Left ventricle myocardium inferior (tissue), 1 donor: ENCODE results near the gene GPD1L. TPM values are rescaled to one million over a fixed set of nuclear protein-coding genes. Genes with fewer than 3 reads are reported as not detected.

ENCODE experiments used
- DNase-seq: peaks from one replicate; pipeline ENCODE4 v3.0.0-alpha.2; 2020
- H3K27ac ChIP-seq: fragments of 200-600 bp; replicated peaks from 2 replicates; pipeline ENCODE4 v1.8.0; 2021
- H3K27me3 ChIP-seq: fragments of 200-600 bp; 2 replicates; pipeline ENCODE4 v1.8.0; 2021; ENCODE audit warnings: low read depth
- H3K36me3 ChIP-seq: fragments of 200-600 bp; 2 replicates; pipeline ENCODE4 v1.8.0; 2021
- H3K4me1 ChIP-seq: fragments of 200-600 bp; 2 replicates; pipeline ENCODE4 v1.8.0; 2021
- H3K4me3 ChIP-seq: fragments of 200-600 bp; 2 replicates; pipeline ENCODE4 v1.8.0; 2021; ENCODE audit warnings: mild to moderate bottlenecking, moderate library complexity
- H3K9me3 ChIP-seq: fragments of 200-600 bp; replicated peaks from 2 replicates; pipeline ENCODE4 v1.8.0; 2021
- CTCF ChIP-seq: fragments of 200-600 bp; IDR thresholded peaks from 2 replicates; pipeline ENCODE4 v1.8.0; 2021; ENCODE audit warnings: antibody characterized with exemption, mild to moderate bottlenecking, borderline replicate concordance
- intact Hi-C: fragments of 100-400 bp; cut with micrococcal nuclease; formaldehyde crosslinking; loops from one replicate; pipeline ENCODE4 v1.11.0; 2022
- total RNA-seq: library from RNA; stranded (reverse); fragmentation: NEBNext Ultra II Directional; extraction: Animal tissue kit (Norgen Biotek cat#: 25700); gene quantifications from one replicate; pipeline ENCODE4 v1.2.1, GENCODE V29; 2021
- donor health status: DM: no; HTN: yes; CAD: no; lungs with severe emphysema.

GPD1L gene
- total RNA-seq, 1 donor from 2014 or later = 437 TPM

- DNase-seq = no peak
- TF ChIP-seq CTCF = peak; percentile 73
Observed at GRCh38 chr3:32175607-32176197, 69.3 kb downstream of the GPD1L start.

GRCh38 chr3:32176989-32177701 is 70.7 kb downstream of the GPD1L start:
- H3K27me3 ChIP-seq = no peaks in the 10 kb centered on the region
- intact Hi-C loops = loop anchor here (10.0 kb wide), 3 partner anchors 68 to 298 kb away; no protein-coding TSS in a partner anchor
- peaks cover 2% of the 10 kb centered on the region for H3K9me3 ChIP-seq
- no peak for DNase-seq
- peak; percentile 75 for TF ChIP-seq CTCF
- H3K36me3 ChIP-seq = peaks cover 3% of the 10 kb centered on the region
- no peak overlapping the region for H3K4me3 ChIP-seq
- peaks cover 10% of the 10 kb centered on the region for H3K4me1 ChIP-seq
- no peak overlapping the region for H3K27ac ChIP-seq

More at GRCh38 chr3:32175607-32176197, 69.3 kb downstream of the GPD1L start:
- no peak overlapping the region for H3K4me3 ChIP-seq
- H3K27ac ChIP-seq = no peak overlapping the region
- no peaks in the 10 kb centered on the region for H3K27me3 ChIP-seq
- H3K9me3 ChIP-seq = peaks cover 17% of the 10 kb centered on the region
- peaks cover 10% of the 10 kb centered on the region for H3K4me1 ChIP-seq
- intact Hi-C loops = loop anchor here (10.0 kb wide), 3 partner anchors 69 to 299 kb away; no protein-coding TSS in a partner anchor
- peaks cover 15% of the 10 kb centered on the region for H3K36me3 ChIP-seq

GRCh38 chr3:32177702-32178198 is 71.3 kb downstream of the GPD1L start:
- Histone ChIP-seq H3K4me3 (no peak overlapping the region), H3K27me3 (no peaks in the 10 kb centered on the region), H3K9me3 (no peaks in the 10 kb centered on the region), H3K27ac (peak overlapping the region; percentile 16), H3K36me3 (no peaks in the 10 kb centered on the region), H3K4me1 (peaks cover 10% of the 10 kb centered on the region)
- no peak for DNase-seq
- peak; percentile 81 for TF ChIP-seq CTCF
- intact Hi-C loops = loop anchor here (2.0 to 10.0 kb wide), 4 partner anchors 67 to 297 kb away; no protein-coding TSS in a partner anchor

- no peak overlapping the region for H3K27ac ChIP-seq
- TF ChIP-seq CTCF = no peak
- H3K36me3 ChIP-seq = no peaks in the 10 kb centered on the region
- H3K9me3 ChIP-seq = no peaks in the 10 kb centered on the region
- H3K27me3 ChIP-seq = no peaks in the 10 kb centered on the region
- no peak overlapping the region for H3K4me3 ChIP-seq
- DNase-seq = no peak
- H3K4me1 ChIP-seq = peaks cover 10% of the 10 kb centered on the region
- intact Hi-C loops = no loop called here
Observed at GRCh38 chr3:32180141-32180784, 73.8 kb downstream of the GPD1L start.

GRCh38 chr3:32181365-32181764 is 74.9 kb downstream of the GPD1L start:
- Histone ChIP-seq H3K36me3 (no peaks in the 10 kb centered on the region), H3K4me3 (no peak overlapping the region), H3K27ac (no peak overlapping the region), H3K4me1 (peaks cover 10% of the 10 kb centered on the region), H3K9me3 (no peaks in the 10 kb centered on the region), H3K27me3 (no peaks in the 10 kb centered on the region)
- TF ChIP-seq CTCF = no peak
- DNase-seq = no peak
- intact Hi-C loops = no loop called here
